Measurements from ENCODE around the gene CUX1.
"Not testable (repeated sequence)": the region's sequence is repeated elsewhere in the genome, so short reads cannot be mapped to it uniquely, and the experiment has no call there.

CUX1 gene, protein sequence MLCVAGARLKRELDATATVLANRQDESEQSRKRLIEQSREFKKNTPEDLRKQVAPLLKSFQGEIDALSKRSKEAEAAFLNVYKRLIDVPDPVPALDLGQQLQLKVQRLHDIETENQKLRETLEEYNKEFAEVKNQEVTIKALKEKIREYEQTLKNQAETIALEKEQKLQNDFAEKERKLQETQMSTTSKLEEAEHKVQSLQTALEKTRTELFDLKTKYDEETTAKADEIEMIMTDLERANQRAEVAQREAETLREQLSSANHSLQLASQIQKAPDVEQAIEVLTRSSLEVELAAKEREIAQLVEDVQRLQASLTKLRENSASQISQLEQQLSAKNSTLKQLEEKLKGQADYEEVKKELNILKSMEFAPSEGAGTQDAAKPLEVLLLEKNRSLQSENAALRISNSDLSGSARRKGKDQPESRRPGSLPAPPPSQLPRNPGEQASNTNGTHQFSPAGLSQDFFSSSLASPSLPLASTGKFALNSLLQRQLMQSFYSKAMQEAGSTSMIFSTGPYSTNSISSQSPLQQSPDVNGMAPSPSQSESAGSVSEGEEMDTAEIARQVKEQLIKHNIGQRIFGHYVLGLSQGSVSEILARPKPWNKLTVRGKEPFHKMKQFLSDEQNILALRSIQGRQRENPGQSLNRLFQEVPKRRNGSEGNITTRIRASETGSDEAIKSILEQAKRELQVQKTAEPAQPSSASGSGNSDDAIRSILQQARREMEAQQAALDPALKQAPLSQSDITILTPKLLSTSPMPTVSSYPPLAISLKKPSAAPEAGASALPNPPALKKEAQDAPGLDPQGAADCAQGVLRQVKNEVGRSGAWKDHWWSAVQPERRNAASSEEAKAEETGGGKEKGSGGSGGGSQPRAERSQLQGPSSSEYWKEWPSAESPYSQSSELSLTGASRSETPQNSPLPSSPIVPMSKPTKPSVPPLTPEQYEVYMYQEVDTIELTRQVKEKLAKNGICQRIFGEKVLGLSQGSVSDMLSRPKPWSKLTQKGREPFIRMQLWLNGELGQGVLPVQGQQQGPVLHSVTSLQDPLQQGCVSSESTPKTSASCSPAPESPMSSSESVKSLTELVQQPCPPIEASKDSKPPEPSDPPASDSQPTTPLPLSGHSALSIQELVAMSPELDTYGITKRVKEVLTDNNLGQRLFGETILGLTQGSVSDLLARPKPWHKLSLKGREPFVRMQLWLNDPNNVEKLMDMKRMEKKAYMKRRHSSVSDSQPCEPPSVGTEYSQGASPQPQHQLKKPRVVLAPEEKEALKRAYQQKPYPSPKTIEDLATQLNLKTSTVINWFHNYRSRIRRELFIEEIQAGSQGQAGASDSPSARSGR (N-terminal part only)

DNA sequence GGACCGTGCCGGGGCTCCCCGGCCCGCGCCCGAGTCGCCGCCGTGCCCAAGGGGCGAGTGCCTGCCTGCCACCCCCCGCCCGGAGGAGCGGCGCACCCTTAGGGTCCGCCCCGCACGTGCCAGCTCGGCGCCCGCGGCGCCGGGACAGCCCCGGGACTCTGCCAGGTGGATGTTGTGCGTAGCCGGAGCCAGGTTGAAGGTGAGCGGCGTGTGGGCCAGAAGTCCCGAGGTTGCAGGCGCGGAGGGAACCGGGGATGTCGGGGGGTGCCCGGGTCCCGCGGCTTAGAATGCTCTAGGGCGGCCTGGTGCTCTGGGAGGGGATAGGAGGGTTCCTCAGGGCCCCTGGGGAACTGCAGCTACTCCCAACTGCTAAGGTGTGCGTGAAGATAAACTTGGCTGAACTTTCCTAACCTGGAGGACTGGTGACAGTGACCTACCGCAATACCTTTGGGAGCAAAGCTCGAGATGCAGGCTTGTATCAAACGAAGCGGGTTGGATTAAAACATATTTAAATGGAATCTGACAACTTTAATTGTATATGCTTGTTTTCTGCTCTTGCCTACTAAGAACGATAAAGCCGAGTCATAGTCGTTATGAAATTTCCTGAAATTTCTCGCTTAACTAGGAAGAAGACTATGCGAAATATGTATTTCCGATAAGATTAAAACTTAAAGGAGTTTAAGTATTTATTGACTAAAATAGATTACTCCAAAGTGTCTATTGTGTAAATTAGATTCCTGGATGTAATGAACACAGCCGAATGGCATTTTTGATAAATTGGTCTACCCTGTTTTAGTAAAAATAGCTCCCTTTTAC is at the start of gene CUX1:
Gene CUX1, plus strand, starts transcription at position 156 of the 816 bp plus-strand sequence. Its CDS starts 14 bp downstream, at position 170.
- no peak for DNase-seq

DNA sequence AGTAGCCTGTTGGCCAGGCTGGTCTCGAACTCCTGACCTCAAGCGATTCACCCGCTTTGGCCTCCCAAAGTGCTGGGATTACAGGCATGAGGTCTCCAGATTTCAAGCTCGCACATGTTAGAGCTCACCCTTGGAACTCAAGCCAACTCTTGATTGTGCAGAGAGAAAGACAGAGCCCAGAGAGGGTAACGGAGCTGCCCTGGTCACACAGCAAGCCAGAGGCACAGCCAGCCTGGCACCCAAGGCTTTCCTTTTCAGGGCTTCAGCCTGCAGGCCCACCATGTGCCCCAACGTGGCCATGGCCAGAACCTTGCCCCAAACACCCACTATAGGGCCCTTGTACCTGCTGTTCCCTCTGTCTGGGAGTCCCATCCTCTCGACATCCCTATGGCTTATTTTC is 49.1 kb upstream of the CUX1 start:
- DNase-seq, result no peak

DNA sequence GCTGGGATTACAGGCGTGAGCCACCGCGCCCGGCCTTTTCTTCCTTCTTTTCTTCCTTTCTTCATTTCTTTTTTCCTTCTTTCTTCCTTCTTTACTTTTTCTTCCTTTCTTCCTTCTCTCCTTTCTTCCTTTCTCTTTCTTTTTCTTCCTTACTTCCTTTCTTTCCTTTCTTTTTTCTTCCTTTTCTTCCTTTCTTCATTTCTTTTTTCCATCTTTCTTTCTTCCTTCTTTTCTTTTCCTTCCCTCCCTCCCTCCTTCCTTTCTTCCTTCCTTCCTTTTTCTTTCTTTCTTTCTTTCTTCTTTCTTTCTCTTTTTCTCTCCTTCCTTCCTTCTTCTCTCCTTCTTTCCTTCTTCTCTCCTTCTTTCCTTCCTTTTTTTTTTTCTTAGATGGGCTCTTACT is 47.0 kb upstream of the CUX1 start:
- DNase-seq, result no peak

DNA sequence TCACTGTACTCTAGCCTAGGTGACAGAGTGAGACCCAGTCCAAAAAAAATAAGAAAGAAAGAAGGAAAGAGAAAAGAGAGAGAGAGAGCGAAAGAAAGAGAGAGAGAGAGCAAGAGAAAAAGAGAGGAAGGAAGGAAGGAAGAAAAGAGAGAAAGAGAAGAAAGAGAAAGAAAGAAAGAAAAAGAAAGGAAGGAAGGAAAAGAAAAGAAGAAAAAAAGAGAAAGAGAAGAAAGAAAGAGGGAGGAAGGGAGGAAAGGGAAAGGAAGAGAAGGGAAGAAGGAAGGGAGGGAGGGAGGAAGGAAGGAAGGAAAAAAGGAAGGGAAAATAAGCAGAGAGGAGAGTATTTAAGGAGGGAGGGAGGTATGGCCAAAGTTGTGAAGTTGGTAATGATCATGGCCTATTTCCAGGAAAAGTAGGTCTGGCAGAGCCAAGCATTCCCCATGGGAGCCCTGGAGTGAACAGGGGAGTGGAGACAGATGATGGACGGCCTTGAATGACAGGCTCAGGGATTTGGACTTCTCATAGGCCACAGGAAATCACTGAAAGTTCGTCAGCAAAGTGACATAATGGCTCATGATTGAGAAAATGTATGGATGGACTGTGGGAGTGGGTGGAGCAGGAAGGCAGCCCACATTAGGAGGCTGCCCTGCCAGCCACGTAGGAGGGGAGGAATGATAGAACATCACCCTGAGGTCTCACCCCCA is 44.8 kb upstream of the CUX1 start:
- DNase-seq, result no peak

DNA sequence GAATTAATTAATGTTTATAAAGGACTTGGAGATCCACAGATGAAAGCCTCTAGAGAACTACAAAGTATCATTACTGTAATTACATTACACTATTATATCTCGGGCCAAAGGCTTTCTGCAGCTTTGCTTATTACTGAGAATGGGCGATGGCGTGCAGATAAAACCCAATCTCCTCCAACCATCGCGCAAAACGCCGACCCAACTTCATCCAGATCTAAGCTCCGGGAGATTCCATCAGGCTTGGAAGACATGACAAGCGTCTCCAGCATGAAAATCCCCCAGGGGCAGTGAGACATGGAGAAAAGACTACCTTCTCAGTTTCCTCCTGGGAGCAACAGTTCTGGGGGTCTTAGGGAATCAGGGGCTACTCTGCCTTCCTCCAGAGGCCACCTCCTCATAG is 42.2 kb upstream of the CUX1 start:
- DNase-seq, result no peak

DNA sequence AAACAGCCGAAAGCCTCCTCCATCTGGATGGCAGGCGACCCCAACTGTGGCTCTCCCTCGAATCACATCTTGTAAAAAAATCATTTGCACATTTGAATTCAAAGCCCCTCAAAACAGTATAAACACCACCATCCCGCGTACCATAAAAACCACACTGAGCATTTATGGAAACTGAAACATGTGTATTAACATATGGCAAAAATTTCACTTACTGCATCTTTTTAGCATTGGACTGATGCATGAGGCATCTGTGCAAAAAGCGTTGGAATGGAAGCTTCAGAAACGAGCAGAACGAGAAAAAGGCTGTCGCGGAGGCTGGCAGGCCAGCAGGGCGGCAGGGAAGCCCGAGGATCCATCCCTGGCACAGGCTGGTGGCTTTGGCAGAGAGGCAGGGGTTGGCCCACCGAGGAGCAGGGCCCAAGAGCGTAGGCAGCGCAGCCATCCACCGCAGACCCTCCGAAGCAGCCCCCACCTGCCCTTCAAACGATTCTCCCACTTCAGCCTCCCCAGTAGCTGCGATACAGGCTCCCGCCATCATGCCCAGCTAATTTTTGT is 39.3 kb upstream of the CUX1 start:
- no peak for DNase-seq

DNA sequence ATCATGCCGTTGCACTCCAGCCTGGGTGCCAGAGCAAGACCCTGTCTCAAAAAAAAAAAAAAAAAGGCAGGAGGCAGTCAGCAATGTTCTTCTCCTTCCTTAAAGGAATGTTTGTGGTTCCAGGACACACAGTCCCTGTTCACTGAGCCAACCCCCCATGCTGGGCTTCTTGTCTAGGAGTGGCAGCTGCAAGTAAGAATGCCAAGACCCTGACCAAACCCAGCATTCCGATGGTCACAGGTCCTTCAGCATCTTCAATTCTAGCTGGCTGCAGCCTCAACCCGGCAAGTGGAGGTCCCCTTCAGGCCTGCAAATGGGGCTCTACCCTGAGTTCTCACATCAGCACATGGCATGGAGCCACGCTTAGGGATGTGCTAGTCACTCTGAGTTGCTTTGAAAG is 38.2 kb upstream of the CUX1 start:
- no peak for DNase-seq

DNA sequence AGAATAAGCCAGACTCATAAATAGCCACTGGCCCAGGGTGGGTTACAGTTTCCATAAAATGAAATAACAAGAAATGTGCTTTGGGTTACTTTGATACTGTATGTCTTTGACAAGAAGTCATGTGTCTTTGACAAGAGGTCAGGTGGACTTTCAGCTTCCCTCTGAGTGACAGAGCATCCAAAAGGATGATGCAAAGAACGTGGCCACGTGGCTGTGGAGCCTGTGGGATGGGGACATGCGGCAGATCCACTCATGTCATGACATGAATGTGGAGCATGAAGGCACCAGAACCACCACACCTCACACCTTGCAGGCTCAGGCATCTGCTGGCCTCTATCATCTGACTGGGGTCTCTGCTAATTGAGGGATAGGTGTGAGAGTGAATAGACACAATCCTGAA is 37.1 kb upstream of the CUX1 start:
- no peak for DNase-seq

DNA sequence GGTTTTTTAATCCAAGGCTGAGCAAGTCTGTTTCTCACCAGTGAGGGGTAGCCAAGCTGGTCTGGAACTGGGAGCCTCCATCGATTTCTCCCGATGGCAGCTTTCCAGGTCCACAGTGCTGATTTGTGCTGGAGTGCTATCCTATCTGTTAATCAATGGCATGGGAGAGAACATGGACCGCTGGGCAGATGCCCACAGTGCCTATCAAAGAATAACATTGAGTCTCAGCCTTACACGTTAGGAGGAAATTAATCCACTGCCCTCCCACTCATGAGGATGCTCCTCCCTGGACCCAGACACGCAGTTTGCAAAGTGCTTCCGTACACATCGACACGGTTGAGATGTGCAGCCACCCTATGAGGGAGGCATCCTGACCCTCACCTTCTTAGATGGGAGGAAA is 36.0 kb upstream of the CUX1 start:
- DNase-seq, result no peak

DNA sequence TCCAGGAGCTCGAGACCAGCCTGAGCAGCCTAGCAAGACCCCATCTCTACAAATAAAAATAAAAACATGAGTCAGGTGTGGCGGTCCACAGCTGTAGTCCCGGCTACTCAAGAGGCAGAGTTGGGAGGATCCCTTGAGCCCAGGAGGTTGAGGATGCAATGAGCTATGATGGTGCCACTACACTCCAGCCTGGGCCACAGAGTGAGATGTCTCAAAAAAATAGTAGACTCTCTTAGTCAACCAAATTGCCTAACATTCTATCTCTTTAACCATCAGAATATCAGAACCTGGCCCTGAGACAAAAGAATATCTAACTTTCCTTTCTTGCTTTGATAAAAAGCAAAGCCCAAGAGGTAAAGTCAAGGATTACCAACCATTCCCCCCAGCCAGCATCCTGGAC is 35.0 kb upstream of the CUX1 start:
- DNase-seq, result no peak

DNA sequence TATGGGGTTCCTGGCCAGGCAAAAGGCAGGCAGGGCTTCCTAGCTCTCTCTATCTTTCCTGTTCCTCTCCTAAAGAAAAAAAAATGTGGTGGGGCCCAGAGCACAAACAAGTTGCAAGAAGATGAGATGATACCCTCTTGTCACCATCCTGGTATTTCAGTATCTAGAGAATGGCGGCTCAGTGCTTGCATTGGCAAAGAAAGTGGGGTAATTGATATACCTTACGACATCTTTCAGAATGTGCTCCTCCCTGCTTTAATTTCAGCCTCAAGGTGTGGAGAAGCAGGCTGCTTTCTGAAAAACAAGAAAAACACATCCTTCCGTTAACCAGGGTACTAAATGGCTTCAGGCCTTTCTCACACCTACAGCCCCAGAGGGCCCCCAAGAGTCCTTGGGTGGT is 34.5 kb upstream of the CUX1 start:
- DNase-seq, result no peak

DNA sequence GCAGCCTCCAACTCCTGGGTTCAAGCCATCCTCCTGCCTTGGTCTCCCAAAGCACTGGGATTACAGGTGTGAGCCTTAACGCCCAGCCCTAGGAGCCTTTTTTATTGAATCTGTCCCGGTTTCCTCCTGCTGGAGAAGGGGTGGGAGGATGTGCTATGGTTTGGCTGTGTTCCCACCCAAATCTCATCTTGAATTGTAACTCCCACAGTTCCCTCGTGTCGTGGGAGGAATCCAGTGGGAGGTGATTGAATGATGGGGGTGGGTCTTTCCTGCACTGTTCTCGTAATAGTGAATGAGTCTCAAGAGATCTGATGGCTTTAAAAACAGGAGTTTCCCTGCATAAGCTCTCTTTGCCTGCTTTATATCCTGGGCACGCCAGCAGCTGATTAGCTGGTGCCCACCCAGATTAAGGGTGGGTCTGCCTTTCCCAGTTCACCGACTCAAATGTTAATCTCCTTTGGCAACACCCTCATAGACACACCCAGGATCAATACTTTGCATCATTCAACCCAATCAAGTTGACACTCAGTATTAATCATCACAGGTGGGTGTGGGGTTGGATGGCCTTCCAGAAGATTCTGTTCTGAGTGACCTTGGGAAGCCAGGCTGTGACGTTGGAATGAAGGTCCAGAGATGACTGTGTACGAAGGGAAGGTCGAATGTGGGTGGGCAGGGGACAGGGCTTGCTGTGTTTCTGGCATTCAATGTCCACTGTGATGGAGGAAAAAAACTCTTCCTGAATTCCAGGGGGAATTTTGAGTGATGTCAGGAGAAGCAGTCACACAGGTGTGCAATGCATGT is 33.8 kb upstream of the CUX1 start:
- DNase-seq, result no peak

DNA sequence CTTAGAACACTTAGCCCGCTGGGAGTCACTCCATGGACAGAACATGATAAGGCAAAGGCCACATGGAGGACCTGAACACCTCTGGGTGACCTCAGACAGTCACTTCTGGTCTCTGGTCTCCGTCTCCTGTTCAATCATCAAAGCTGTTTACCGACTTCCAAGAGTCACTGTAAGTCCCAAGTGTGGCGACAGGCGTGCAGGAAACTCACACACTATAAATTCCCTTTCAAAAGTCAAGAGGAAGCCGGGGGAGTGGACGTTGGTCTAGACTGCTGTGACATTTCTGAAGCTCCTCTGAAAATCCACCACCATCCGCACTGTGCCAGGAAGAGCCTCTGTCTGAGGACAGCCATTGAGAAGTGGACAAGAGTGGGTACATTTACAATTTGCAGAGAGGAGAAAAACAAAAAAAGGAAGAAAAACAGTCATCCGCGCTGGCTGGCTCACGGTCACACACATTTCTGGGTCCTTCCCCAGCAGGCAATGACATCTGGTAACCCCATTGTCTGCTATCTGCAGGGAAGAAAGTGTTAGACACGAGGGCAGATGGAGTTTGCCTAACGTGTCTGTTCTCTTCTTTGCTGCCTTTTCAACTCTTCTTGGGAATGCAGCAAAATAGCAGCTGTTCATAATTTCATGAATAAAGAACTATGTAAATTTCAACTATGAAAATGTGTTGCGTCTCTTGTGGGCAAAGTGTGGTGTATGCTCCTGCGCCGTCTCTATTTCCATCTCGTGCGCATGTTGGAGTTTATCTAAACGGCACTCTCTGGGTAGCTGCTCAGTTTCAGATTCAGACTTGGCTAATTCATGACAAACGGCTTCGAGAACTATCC is 32.9 kb upstream of the CUX1 start:
- DNase-seq, result no peak

DNA sequence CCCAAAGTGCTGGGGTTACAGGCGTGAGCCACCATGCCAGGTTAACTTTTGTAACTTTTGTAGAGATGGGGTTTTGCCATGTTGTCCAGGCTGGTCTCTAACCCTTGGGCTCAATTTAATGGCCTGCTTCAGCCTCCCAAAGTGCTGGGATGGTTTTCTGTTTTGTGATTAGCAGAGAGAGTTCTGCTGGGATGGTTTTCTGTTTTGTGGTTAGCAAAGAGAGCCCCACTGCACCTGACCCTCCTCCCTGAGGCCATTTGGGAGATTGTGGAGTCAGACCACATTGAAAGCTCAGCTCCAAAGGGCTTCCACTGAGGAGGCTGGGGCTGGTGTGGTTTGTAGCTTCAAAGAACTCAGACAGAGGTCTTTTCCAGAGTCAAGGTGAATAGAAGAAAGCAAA is 29.6 kb upstream of the CUX1 start:
- DNase-seq, result no peak

DNA sequence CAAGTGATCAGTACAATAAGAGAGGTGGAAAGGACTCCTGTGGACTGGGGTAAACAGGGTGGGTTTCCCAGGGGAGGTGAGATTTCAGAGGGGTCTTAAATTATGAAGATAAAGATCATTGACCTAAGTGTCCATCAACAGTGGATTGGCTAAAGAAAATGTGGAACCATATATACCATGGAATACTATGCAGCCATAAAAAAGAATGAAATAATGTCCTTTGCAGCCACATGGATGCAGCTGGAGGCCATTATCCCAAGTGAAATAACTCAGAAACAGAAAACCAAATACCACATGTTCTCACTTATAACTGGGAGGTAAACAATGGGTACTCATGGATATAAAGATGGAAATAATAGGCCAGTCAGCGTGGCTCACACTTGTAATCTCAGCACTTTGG is 28.9 kb upstream of the CUX1 start:
- DNase-seq, result no peak

DNA sequence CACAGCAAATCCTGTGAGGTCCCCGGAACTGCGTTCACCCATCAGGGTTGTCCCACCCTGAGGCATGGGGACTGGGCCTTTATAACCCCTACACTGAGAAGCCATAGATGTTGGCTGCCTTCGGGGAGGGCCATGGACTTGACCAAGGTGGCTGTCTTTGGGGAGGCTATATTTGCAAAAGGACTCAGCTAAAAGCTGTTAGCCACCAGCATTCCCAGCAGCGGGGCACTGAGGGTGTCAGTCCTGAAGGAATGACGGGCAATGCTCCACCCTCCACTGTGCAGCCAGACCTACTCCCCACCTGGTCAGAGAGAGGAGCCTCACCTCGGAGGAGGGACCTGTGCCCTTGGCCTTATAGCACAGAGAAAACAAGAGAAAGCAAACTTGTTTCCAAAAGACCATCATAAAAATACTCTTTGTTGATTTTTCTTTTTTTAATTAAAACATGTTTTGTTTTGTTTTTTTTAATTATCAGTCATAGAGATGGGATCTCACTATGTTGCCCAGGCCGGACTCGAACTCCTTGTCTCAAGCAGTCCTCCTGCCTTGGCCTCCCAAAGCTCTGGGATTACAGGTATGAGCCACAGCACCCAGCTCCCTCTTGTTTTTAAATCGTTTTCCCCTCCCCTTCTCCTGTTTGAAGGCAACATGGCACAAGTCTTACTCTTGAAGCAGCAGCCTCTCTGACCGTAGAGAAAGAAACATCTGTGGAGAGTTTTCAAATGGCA is 26.7 kb upstream of the CUX1 start:
- DNase-seq, result no peak

DNA sequence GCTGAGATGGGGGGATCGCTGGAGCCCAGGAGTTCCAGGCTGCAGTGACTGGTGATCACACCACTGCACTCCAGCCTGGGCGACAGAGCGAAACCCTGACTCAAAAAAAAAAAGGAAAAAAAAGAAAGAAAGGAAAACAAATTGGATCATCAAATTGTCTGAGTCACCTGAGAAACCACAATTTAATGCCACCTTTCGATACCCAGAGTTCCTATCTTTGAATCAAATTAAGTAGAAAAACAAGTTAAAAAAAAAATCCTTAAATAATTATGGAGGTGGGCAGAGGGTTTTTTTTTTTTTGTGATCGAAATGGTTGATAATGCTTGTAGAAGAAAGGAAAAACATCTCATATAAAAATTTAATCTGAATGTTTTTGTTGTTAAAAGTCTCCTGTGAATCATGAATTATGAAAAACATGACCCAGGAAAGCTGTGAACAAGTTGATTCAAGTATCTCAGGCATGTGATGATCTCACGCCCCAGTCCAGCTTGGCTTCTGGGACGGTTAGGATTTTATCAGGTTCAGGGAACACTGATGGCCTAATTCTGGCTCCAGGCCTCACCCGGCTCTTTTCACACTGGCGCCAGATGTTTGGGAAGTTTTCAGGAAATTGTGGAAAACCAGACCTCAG is 25.3 kb upstream of the CUX1 start:
- DNase-seq, result no peak

DNA sequence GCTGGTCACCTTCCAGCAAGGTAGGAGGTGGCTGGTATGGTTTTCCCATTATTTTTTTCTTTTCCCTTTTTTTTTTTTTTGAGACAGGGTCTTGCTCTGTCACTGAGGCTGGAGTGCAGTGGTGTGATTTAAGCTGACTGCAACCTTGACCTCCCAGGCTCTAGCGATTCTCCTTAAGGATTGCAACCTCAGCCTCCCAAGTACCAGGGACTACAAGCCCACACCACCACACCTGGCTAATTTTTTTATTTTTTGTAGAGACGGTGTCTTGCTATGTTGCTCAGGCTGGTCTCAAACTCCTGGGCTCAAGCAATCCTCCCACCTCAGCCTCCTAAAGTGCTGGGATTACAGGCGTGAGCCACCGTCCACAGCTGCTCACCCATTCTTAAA is 24.7 kb upstream of the CUX1 start:
- not testable (repeated sequence) for DNase-seq
